SU-DHL-6 (cell line): ENCODE data around the gene STARD5.
"Not testable (repeated sequence)": the region's sequence is repeated elsewhere in the genome, so short reads cannot be mapped to it uniquely, and the experiment has no call there.

Experiments used
- H2AFZ ChIP-seq: fragments of 200-600 bp; sonication (generic); 2 replicates; pipeline ENCODE4 v1.6.1; 2014; ENCODE audit warnings: low read depth, mild to moderate bottlenecking, moderate library complexity, mixed read lengths, antibody characterized with exemption, low read length; ENCODE audit not compliant: severe bottlenecking
- H3F3A ChIP-seq: fragments of 200-600 bp; shearing (Covaris generic); 2 replicates; pipeline ENCODE4 v1.6.0; 2016; ENCODE audit warnings: antibody characterized with exemption, mild to moderate bottlenecking; ENCODE audit not compliant: insufficient read depth
- H3K27ac ChIP-seq: fragments of 200-600 bp; sonication (generic); 2 replicates; pipeline ENCODE4 v1.5.1; 2016; ENCODE audit warnings: low read depth, mild to moderate bottlenecking, low read length, moderate library complexity, mixed read lengths
- H3K27me3 ChIP-seq: fragments of 200-600 bp; sonication (generic), shearing (Covaris generic); 2 replicates; pipeline ENCODE4 v1.6.0; 2014; ENCODE audit warnings: mild to moderate bottlenecking, low read length
- H3K36me3 ChIP-seq: fragments of 200-600 bp; sonication (generic); 2 replicates; pipeline ENCODE4 v1.6.1; 2014; ENCODE audit warnings: mild to moderate bottlenecking, low read length, mixed read lengths
- H3K4me2 ChIP-seq: fragments of 300-600, 200-600 bp; shearing (Covaris generic), sonication (generic); 2 replicates; pipeline ENCODE4 v1.6.0; 2014; ENCODE audit warnings: low read length, low read depth, mild to moderate bottlenecking; ENCODE audit not compliant: poor library complexity, severe bottlenecking
- H3K4me3 ChIP-seq: fragments of 200-600 bp; sonication (generic); 2 replicates; pipeline ENCODE4 v1.5.1; 2014; ENCODE audit warnings: antibody characterized with exemption, low read length, mild to moderate bottlenecking, mixed read lengths; ENCODE audit not compliant: insufficient read depth, poor library complexity, severe bottlenecking
- H3K79me2 ChIP-seq: fragments of 200-600 bp; sonication (generic); 2 replicates; pipeline ENCODE4 v1.6.1; 2014; ENCODE audit warnings: mild to moderate bottlenecking, low read length, moderate library complexity; ENCODE audit not compliant: insufficient read depth
- H3K9ac ChIP-seq: fragments of 200-600 bp; sonication (generic); 2 replicates; pipeline ENCODE4 v1.7.0; 2014; ENCODE audit warnings: mild to moderate bottlenecking, low read length
- H3K9me2 ChIP-seq: fragments of 200-600 bp; sonication (generic); replicated peaks from 2 replicates; pipeline ENCODE4 v1.6.1; 2014; ENCODE audit warnings: low read length; ENCODE audit not compliant: insufficient read depth
- H3K9me3 ChIP-seq: fragments of 200-600 bp; sonication (generic); 2 replicates; pipeline ENCODE4 v1.6.1; 2014; ENCODE audit warnings: low read length, mixed read lengths; ENCODE audit not compliant: insufficient read depth
- H4K20me1 ChIP-seq: fragments of 200-600 bp; sonication (generic); 2 replicates; pipeline ENCODE4 v1.6.1; 2014; ENCODE audit warnings: low read depth, mild to moderate bottlenecking, antibody characterized with exemption, low read length, moderate library complexity, mixed read lengths
- CTCF ChIP-seq: fragments of 200-600 bp; sonication (generic); IDR thresholded peaks from one replicate; pipeline ENCODE4 v1.5.1; 2017; ENCODE audit warnings: antibody characterized with exemption, mild to moderate bottlenecking, low read length, moderate library complexity; ENCODE audit not compliant: insufficient read depth, poor library complexity, severe bottlenecking
- EZH2phosphoT487 ChIP-seq: fragments of 200-600 bp; sonication (generic), shearing (Covaris generic); conservative IDR thresholded peaks from 2 replicates; pipeline ENCODE4 v1.6.1; 2018; ENCODE audit warnings: mild to moderate bottlenecking, antibody characterized with exemption, low read length, moderate library complexity, mixed read lengths

The STARD5 gene

GRCh38 chr15:81356252-81356651 is 32.3 kb upstream of the STARD5 start:
- Histone ChIP-seq H3F3A (no peaks in the 10 kb centered on the region), H3K9me3 (no peaks in the 10 kb centered on the region), H3K36me3 (no peaks in the 10 kb centered on the region), H3K4me2 (no peak overlapping the region), H3K9me2 (no peaks in the 10 kb centered on the region), H2AFZ (no peak overlapping the region), H4K20me1 (no peaks in the 10 kb centered on the region), H3K9ac (no peak overlapping the region), H3K27me3 (no peaks in the 10 kb centered on the region), H3K4me3 (no peak overlapping the region), H3K79me2 (no peaks in the 10 kb centered on the region), H3K27ac (no peak overlapping the region)
- TF ChIP-seq CTCF (no peak), EZH2phosphoT487 (no peak)

DNA sequence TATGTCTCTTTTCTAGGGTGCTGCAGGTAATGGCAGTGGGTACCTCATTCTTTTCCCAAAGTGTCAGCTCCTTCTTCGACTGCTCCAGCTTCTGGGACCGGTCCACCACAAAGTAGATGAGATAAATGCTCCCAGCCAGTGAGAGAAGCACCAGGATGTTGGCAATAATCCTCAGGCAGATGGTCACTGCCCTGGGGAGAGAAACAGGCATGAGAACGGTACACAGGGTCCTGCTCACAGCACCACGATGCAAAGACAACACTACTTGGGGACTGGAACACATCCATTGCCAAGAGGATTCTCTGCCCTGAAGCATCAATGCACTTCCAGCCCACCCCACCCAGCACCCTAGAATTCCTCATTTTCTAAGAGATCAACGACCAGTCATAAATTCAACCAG is 27.7 kb upstream of the STARD5 start:
- no peaks in the 10 kb centered on the region for H3K9me2 ChIP-seq
- H3K27me3 ChIP-seq = no peaks in the 10 kb centered on the region
- H2AFZ ChIP-seq = no peak overlapping the region
- no peak overlapping the region for H3K4me3 ChIP-seq
- H3K4me2 ChIP-seq = no peak overlapping the region
- no peaks in the 10 kb centered on the region for H3K36me3 ChIP-seq
- no peaks in the 10 kb centered on the region for H3K79me2 ChIP-seq
- no peak overlapping the region for H3K27ac ChIP-seq
- H3K9me3 ChIP-seq = no peaks in the 10 kb centered on the region
- no peak for TF ChIP-seq CTCF
- no peak for TF ChIP-seq EZH2phosphoT487
- no peaks in the 10 kb centered on the region for H4K20me1 ChIP-seq
- no peaks in the 10 kb centered on the region for H3F3A ChIP-seq
- no peak overlapping the region for H3K9ac ChIP-seq

DNA sequence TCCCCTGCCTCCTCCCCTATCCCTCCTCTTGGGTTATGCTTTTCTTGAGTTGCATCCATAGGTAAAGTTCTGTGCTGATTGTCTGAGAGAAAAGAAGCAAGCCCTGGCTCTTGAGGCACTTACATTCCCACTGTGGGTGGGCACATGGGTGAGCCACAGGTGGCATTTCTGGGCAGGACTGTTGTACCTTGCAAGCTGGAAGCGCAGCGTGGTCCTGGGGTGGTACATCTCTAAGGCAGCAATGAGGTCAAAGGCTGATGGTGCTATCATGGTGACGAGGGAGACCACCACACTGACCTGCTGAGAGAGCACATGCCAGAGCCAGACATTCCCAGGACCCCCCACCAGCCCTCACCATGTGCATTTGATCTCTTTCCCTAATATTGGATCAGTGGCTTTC is 25.3 kb upstream of the STARD5 start:
- no peak overlapping the region for H3K4me3 ChIP-seq
- no peaks in the 10 kb centered on the region for H3K36me3 ChIP-seq
- no peak overlapping the region for H2AFZ ChIP-seq
- H3K27ac ChIP-seq = no peak overlapping the region
- H3K9me3 ChIP-seq = no peaks in the 10 kb centered on the region
- no peaks in the 10 kb centered on the region for H3K79me2 ChIP-seq
- H3F3A ChIP-seq = no peaks in the 10 kb centered on the region
- H3K27me3 ChIP-seq = no peaks in the 10 kb centered on the region
- no peak for TF ChIP-seq EZH2phosphoT487
- no peak for TF ChIP-seq CTCF
- no peak overlapping the region for H3K9ac ChIP-seq
- no peaks in the 10 kb centered on the region for H4K20me1 ChIP-seq
- H3K4me2 ChIP-seq = no peak overlapping the region
- H3K9me2 ChIP-seq = no peaks in the 10 kb centered on the region

DNA sequence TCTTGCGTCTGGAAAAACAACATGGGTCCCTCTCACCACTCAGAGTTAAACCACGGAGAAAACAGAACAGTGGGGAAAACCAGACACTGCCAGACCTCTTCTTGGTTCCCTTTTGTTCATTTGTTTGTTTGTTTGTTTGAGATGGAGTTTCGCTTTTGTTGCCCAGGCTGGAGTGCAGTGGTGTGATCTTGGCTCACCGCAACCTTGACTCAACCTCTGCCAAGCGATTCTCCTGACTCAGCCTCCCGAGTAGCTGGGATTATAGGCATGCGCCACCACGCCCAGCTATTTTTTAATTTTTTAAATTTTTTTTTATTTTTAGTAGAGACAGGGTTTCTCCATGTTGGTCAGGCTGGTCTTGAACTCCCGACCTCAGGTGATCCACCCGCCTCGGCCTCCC is 24.8 kb upstream of the STARD5 start:
- not testable (repeated sequence) for H3K36me3 ChIP-seq, H2AFZ ChIP-seq, H3K9ac ChIP-seq, H3K27ac ChIP-seq, H3F3A ChIP-seq, H4K20me1 ChIP-seq, H3K4me3 ChIP-seq, H3K9me2 ChIP-seq, H3K79me2 ChIP-seq, H3K4me2 ChIP-seq, H3K9me3 ChIP-seq, H3K27me3 ChIP-seq
